Pancreas (tissue), 10 donors: Measurements from ENCODE around the gene FUT6. TPM values are rescaled to one million over a fixed set of nuclear protein-coding genes. Genes with fewer than 3 reads are reported as not detected.
"Not testable (repeated sequence)": the region's sequence is repeated elsewhere in the genome, so short reads cannot be mapped to it uniquely, and the experiment has no call there.

Source experiments
- ATAC-seq, 4 donors: fragments of 200-7000 bp; cut with Tn5 transposase; one replicate each; pipeline versions ENCODE4 v1.8.0 to v1.9.1; 2020; ENCODE audit warnings: mild to moderate bottlenecking in 4 of 4, moderate library complexity in 4 of 4
- DNase-seq, 6 donors: peaks; one replicate each; pipeline ENCODE4 v3.0.0-alpha.2; 2020
- FAIRE-seq: peaks from 2 replicates; lab custom pipeline; 2012; peaks lifted over from hg19 to GRCh38; lab: Jason Lieb, UNC
- H3K27ac ChIP-seq, 4 donors: fragments of 200-600 bp; sonication (generic); 1 replicate in 3 of 4; 2 replicates in 1 of 4; pipeline versions ENCODE4 v1.5.0 to v1.8.0; 2020
- H3K27me3 ChIP-seq, 4 donors: fragments of 200-600 bp; one replicate each; pipeline ENCODE4 v1.8.0; 2021
- H3K36me3 ChIP-seq, 3 donors: fragments of 200-600 bp; sonication (generic) in 1 of 3; one replicate each; pipeline versions ENCODE4 v1.5.0 to v1.8.0; 2020 to 2021
- H3K4me1 ChIP-seq, 3 donors: fragments of 200-600 bp; one replicate each; pipeline ENCODE4 v1.8.0; 2021
- H3K4me3 ChIP-seq, 4 donors: fragments of 200-600 bp; sonication (generic) in 2 of 4; one replicate each; pipeline versions ENCODE4 v1.5.0 to v1.8.0; 2020 to 2021
- H3K9me3 ChIP-seq, 4 donors: fragments of 200-600 bp; one replicate each; pipeline ENCODE4 v1.8.0; 2021
- CTCF ChIP-seq, 4 donors: fragments of 200-600 bp; sonication (generic) in 3 of 4; IDR thresholded peaks; one replicate each; pipeline versions ENCODE4 v1.5.0 to v1.8.0; 2021; ENCODE audit warnings: antibody characterized with exemption in 4 of 4
- WGBS, 2 donors: extraction: QIAGEN DNeasy Blood & Tissue Kit; methylation state at CpG; one replicate each; pipeline ENCODE4 v1.1.7; 2013; 5-methylcytosine and 5-hydroxymethylcytosine counted together
- intact Hi-C, 3 donors: fragments of 100-400 bp; cut with DNase I; formaldehyde crosslinking; loops; one replicate each; pipeline versions ENCODE4 v1.11.1 to v1.14.2; 2022
- polyA plus RNA-seq, 2 donors: library from polyadenylated mRNA; stranded (reverse); fragments of 200-250 nt; gene quantifications; one replicate each; pipeline ENCODE4 v1.2.3, GENCODE V29; 2013
- total RNA-seq, 6 donors: library from RNA; stranded (reverse); fragmentation: NEBNext Ultra II Directional in 4 of 6; extraction: Animal tissue kit (Norgen Biotek cat#: 25700) in 4 of 6; gene quantifications; one replicate each; pipeline versions ENCODE4 v1.2.1 to v1.2.4, GENCODE V29; 2021 to 2023
- donor health status: healthy with polysubstance abuse.
- donor health status: DM: no; HTN: no; CAD: no; lungs with moderate emphysema.
- donor health status: DM: no; HTN: no; CAD: no.
- donor health status: control.
- donor health status: control.
- donor health status: Bipolar disorder and iron deficiency.
- donor health status: DM: yes; HTN: yes; CAD: no.
- donor health status: DM: no; HTN: no; CAD: no.
- donor health status: DM: no; HTN: no; CAD: no.
- donor health status: DM: yes; HTN: yes; CAD: no.

The FUT6 gene
- total and polyA plus RNA-seq, 8 donors = 1.9 to 8.7 (median 3.0) TPM

GRCh38 chr19:5864725-5865486, 25.4 kb upstream of the FUT6 start:
- H3K9me3 ChIP-seq = no peaks in the 10 kb centered on the region
- H3K36me3 ChIP-seq = no peaks in the 10 kb centered on the region
- TF ChIP-seq CTCF (IDR thresholded peaks at IDR 0.05) = no peak
- intact Hi-C loops = no loop called here
- ATAC-seq = no peak
- 65 to 84% methylated on average over 14 of the region's 14 CpGs for WGBS, 2 donors
- no peaks in the 10 kb centered on the region for H3K27me3 ChIP-seq
- H3K4me3 ChIP-seq = no peak overlapping the region
- no peak overlapping the region for H3K27ac ChIP-seq
- no peaks in the 10 kb centered on the region for H3K4me1 ChIP-seq
- DNase-seq = no peak
- no peak for FAIRE-seq

GRCh38 chr19:5864013-5864720, 24.7 kb upstream of the FUT6 start:
- H3K4me1 ChIP-seq = no peaks in the 10 kb centered on the region
- ATAC-seq (no peak), FAIRE-seq (no peak), DNase-seq (no peak)
- intact Hi-C loops = no loop called here
- TF ChIP-seq CTCF (IDR thresholded peaks at IDR 0.05) = no peak
- H3K27me3 ChIP-seq = no peaks in the 10 kb centered on the region
- no peaks in the 10 kb centered on the region for H3K9me3 ChIP-seq
- WGBS, 2 donors = 63 to 72% methylated on average over 9 of the region's 9 CpGs
- H3K36me3 ChIP-seq = no peaks in the 10 kb centered on the region
- H3K4me3 ChIP-seq = no peak overlapping the region
- H3K27ac ChIP-seq = no peak overlapping the region

GRCh38 chr19:5863030-5863665, 23.6 kb upstream of the FUT6 start:
- Histone ChIP-seq H3K4me1 (no peaks in the 10 kb centered on the region), H3K27me3 (no peaks in the 10 kb centered on the region), H3K9me3 (no peaks in the 10 kb centered on the region), H3K36me3 (no peaks in the 10 kb centered on the region), H3K4me3 (no peak overlapping the region), H3K27ac (no peak overlapping the region)
- TF ChIP-seq CTCF (IDR thresholded peaks at IDR 0.05) = no peak
- no peak for ATAC-seq
- intact Hi-C loops = no loop called here
- WGBS, 2 donors = 54 to 70% methylated on average over 10 to 11 of the region's 11 CpGs
- no peak for FAIRE-seq
- no peak for DNase-seq

GRCh38 chr19:5857203-5858081, 17.9 kb upstream of the FUT6 start:
- no peaks in the 10 kb centered on the region for H3K36me3 ChIP-seq
- TF ChIP-seq CTCF (IDR thresholded peaks at IDR 0.05) = no peak
- no peaks in the 10 kb centered on the region for H3K4me1 ChIP-seq
- H3K9me3 ChIP-seq = no peaks in the 10 kb centered on the region
- no peaks in the 10 kb centered on the region for H3K27me3 ChIP-seq
- no peak overlapping the region for H3K27ac ChIP-seq
- no peak for DNase-seq
- no peak overlapping the region for H3K4me3 ChIP-seq
- WGBS, 2 donors = 77 to 80% methylated on average over 18 of the region's 18 CpGs
- intact Hi-C loops = no loop called here
- FAIRE-seq = no peak
- ATAC-seq = no peak

- WGBS, 2 donors = 76 to 88% methylated on average over 9 of the region's 9 CpGs
- H3K4me3 ChIP-seq, H3K9me3 ChIP-seq, H3K4me1 ChIP-seq, H3K27me3 ChIP-seq, FAIRE-seq, intact Hi-C loops, ATAC-seq, H3K27ac ChIP-seq, H3K36me3 ChIP-seq, DNase-seq: not testable (repeated sequence)
These were observed 15.6 kb upstream of the FUT6 start for GRCh38 chr19:5855151-5855550.

- H3K9me3 ChIP-seq, ATAC-seq, H3K36me3 ChIP-seq, H3K4me3 ChIP-seq, FAIRE-seq, H3K27ac ChIP-seq, H3K4me1 ChIP-seq, DNase-seq, intact Hi-C loops, H3K27me3 ChIP-seq: not testable (repeated sequence)
- WGBS, 2 donors = 68 to 78% methylated on average over 10 of the region's 10 CpGs
These were observed 14.6 kb upstream of the FUT6 start for GRCh38 chr19:5854121-5854520.
